HepG2 (cell line): Measurements from ENCODE around the gene GDPGP1. TPM values are rescaled to one million over a fixed set of nuclear protein-coding genes. Genes with fewer than 3 reads are reported as not detected.

Source experiments
- BATF2 ChIP-seq: sonication (generic); formaldehyde crosslinking; IDR thresholded peaks from 2 replicates; pipeline ENCODE4 v1.8.0; 2022; ENCODE audit warnings: mild to moderate bottlenecking, missing genetic modification reagents, moderate library complexity
- GFI1 ChIP-seq: sonication (generic); formaldehyde crosslinking; IDR thresholded peaks from 2 replicates; pipeline ENCODE4 v1.5.0; 2020; ENCODE audit warnings: missing genetic modification reagents, mild to moderate bottlenecking, borderline replicate concordance
- IRF1 ChIP-seq: sonication (generic); formaldehyde crosslinking; IDR thresholded peaks from 2 replicates; pipeline ENCODE4 v1.4.0; 2020; ENCODE audit warnings: low read depth, mild to moderate bottlenecking, missing genetic modification reagents
- KDM5B ChIP-seq: sonication (generic); formaldehyde crosslinking; IDR thresholded peaks from 2 replicates; pipeline ENCODE4 v1.4.0; 2020; ENCODE audit warnings: missing genetic modification reagents, mild to moderate bottlenecking, borderline replicate concordance
- KLF9 ChIP-seq: IDR thresholded peaks from 2 replicates; pipeline ENCODE4 v1.6.1; 2016; ENCODE audit warnings: low read depth
- KMT2A ChIP-seq: sonication (generic); formaldehyde crosslinking; IDR thresholded peaks from 2 replicates; pipeline ENCODE4 v1.4.0; 2020; ENCODE audit warnings: missing genetic modification reagents
- MED8 ChIP-seq: sonication (generic); formaldehyde crosslinking; IDR thresholded peaks from 2 replicates; pipeline ENCODE4 v1.8.1; 2023; ENCODE audit warnings: mild to moderate bottlenecking, missing genetic modification reagents; ENCODE audit not compliant: insufficient replicate concordance
- NBN ChIP-seq: fragments of 450-650 bp; conservative IDR thresholded peaks from 2 replicates; pipeline ENCODE4 v1.6.1; 2017
- NR2F2 ChIP-seq: IDR thresholded peaks from 2 replicates; pipeline ENCODE4 v1.6.1; 2012; ENCODE audit warnings: low read depth, inconsistent platforms, borderline replicate concordance
- TBL1XR1 ChIP-seq: fragments of 150-350 bp; IDR thresholded peaks from 2 replicates; pipeline ENCODE4 v1.6.1; 2014; ENCODE audit warnings: borderline replicate concordance, low read length; ENCODE audit not compliant: partially characterized antibody
- TBP ChIP-seq: sonication (generic); formaldehyde crosslinking; IDR thresholded peaks from 2 replicates; pipeline ENCODE4 v1.5.0; 2020; ENCODE audit warnings: missing genetic modification reagents
- TCF7 ChIP-seq: sonication (generic); IDR thresholded peaks from 2 replicates; pipeline ENCODE4 v1.6.1; 2016; ENCODE audit warnings: antibody characterized with exemption, low read depth
- TEAD3 ChIP-seq: optimal IDR thresholded peaks from 2 replicates; pipeline ENCODE3; 2016; ENCODE audit warnings: borderline replicate concordance
- ZEB1 ChIP-seq: IDR thresholded peaks from 2 replicates; pipeline ENCODE4 v1.6.1; 2012; ENCODE audit warnings: mild to moderate bottlenecking, low read depth, inconsistent platforms; ENCODE audit not compliant: insufficient replicate concordance
- ZFP41 ChIP-seq: sonication (generic); formaldehyde crosslinking; IDR thresholded peaks from 2 replicates; pipeline ENCODE4 v1.4.0; 2020; ENCODE audit warnings: mild to moderate bottlenecking, missing genetic modification reagents, borderline replicate concordance
- ZFP82 ChIP-seq: sonication (generic); formaldehyde crosslinking; IDR thresholded peaks from 2 replicates; pipeline ENCODE4 v1.5.1; 2020; ENCODE audit warnings: mild to moderate bottlenecking, missing genetic modification reagents, borderline replicate concordance
- ZNF225 ChIP-seq: sonication (generic); formaldehyde crosslinking; IDR thresholded peaks from 2 replicates; pipeline ENCODE4 v1.4.0; 2020; ENCODE audit warnings: mild to moderate bottlenecking, missing genetic modification reagents
- ZNF484 ChIP-seq: sonication (generic); formaldehyde crosslinking; IDR thresholded peaks from 2 replicates; pipeline ENCODE4 v1.5.1; 2020; ENCODE audit warnings: mild to moderate bottlenecking, low read depth, missing genetic modification reagents, borderline replicate concordance
- ZNF510 ChIP-seq: sonication (generic); formaldehyde crosslinking; IDR thresholded peaks from 2 replicates; pipeline ENCODE4 v1.4.0; 2020; ENCODE audit warnings: low read depth, mild to moderate bottlenecking, missing genetic modification reagents
- ZNF530 ChIP-seq: sonication (generic); formaldehyde crosslinking; IDR thresholded peaks from 2 replicates; pipeline ENCODE4 v1.5.0; 2020; ENCODE audit warnings: low read depth, mild to moderate bottlenecking, missing genetic modification reagents
- ZNF644 ChIP-seq: IDR thresholded peaks from 2 replicates; pipeline ENCODE4 v1.6.1; 2016; ENCODE audit warnings: low read depth
- ZNF672 ChIP-seq: sonication (generic); formaldehyde crosslinking; IDR thresholded peaks from 2 replicates; pipeline ENCODE4 v1.8.1; 2022; ENCODE audit warnings: missing genetic modification reagents
- ZNF674 ChIP-seq: sonication (generic); formaldehyde crosslinking; IDR thresholded peaks from 2 replicates; pipeline ENCODE4 v1.5.0; 2020; ENCODE audit warnings: low read depth, mild to moderate bottlenecking, missing genetic modification reagents
- ZSCAN30 ChIP-seq: sonication (generic); formaldehyde crosslinking; IDR thresholded peaks from 2 replicates; pipeline ENCODE4 v1.5.0; 2020; ENCODE audit warnings: mild to moderate bottlenecking, missing genetic modification reagents
- polyA plus RNA-seq, 8 experiments: library from polyadenylated mRNA; depleted of rRNA in 3 of 8; stranded (reverse) in 7 of 8; unstranded in 1 of 8; fragments of >200 nt; fragmentation: Illumina TruSeq in 4 of 8; extraction: Trizol in 4 of 8; gene quantifications; 2 replicates each; pipeline versions ENCODE4 v1.2.1 to v1.2.3, GENCODE V29; 2011 to 2016; ENCODE audit warnings: low read depth in 4 of 8, missing spikeins in 1 of 8, mixed read lengths in 1 of 8; ENCODE audit not compliant: insufficient read depth in 1 of 8
- total RNA-seq, 5 experiments: library from RNA; depleted of rRNA; stranded (reverse); fragments of >200 nt; fragmentation: Illumina TruSeq; extraction: Trizol; gene quantifications; 2 replicates each; pipeline ENCODE4 v1.2.3, GENCODE V29; 2016; ENCODE audit warnings: low read depth in 1 of 5
- TF ChIP-seq, protein P1 (sequence below): sonication (generic); formaldehyde crosslinking; conservative IDR thresholded peaks from 2 replicates; pipeline ENCODE4 v1.5.0; 2020; ENCODE audit warnings: missing genetic modification reagents
- TF ChIP-seq, protein P2 (sequence below): IDR thresholded peaks from 2 replicates; pipeline ENCODE4 v1.6.1; 2016; ENCODE audit warnings: missing compliant biosample characterization, missing genetic modification reagents, borderline replicate concordance

Gene GDPGP1
- total and polyA plus RNA-seq, 2 of the 13 experiments (the other 11 are each of a cell fraction or from before 2014, with no cell fraction given), result 1.5 to 4.3 TPM

DNA sequence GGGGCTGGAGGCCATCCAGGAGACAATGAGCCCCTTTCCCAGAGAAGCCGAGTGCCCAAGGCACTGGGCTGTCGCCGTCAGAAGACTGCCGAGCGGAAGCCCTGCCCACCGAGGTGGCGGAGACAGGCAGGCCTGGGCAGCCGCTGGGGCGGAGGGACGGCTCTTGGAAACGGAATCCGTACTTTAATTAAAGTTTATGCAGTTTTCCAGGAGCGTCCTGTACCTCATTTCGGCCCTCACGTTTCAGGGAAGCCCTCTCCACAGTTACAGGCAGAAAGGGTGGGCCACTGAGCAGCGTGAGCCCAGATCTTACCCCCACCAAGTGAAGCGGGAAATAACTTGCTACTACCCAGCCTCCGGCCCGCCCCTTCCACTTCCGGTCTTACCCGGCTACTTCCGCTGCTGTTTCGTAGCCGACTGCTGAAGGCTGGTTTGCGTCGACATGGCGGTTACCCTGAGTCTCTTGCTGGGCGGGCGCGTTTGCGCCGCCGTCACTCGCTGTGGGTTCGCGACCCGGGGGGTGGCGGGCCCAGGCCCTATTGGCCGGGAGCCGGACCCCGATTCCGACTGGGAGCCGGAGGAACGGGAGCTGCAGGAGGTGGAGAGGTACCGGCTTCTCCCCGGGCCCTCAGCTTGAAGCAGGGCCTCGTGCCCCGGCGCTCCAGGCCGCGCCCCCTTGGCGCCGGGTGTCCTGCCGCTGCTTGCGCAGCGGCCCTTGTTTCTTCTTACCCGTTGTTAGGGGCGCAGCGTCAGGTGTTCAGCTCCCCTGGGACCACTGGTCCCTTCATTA is 31.5 kb downstream of the GDPGP1 start, which contains the start of gene NGRN (continued):
- TF ChIP-seq ZNF225 (CRISPR knock-in tag) (no peak), KDM5B (peak; percentile 89; the same call in 1 of the 2 replicates), KMT2A (CRISPR knock-in tag) (peak; percentile 87), ZNF530 (no peak), ZNF674 (CRISPR knock-in tag) (no peak), ZSCAN30 (CRISPR knock-in tag) (0 out of 2 replicates have a peak, but pooled peaks have one; percentile 32), NR2F2 (no peak), BATF2 (CRISPR knock-in tag) (peak; percentile 77; the same call in 1 of the 2 replicates), ZFP82 (CRISPR knock-in tag) (no peak), TCF7 (no peak), KLF9 (peak; percentile 83; the same call in 1 of the 2 replicates), NBN (no peak), TBL1XR1 (no peak), ZNF672 (no peak), TEAD3 (CRISPR knock-in tag) (no peak), ZNF644 (no peak), ZFP41 (CRISPR knock-in tag) (no peak), MED8 (CRISPR knock-in tag) (peak; percentile 90), ZNF510 (CRISPR knock-in tag) (peak; percentile 84), TBP (CRISPR knock-in tag) (no peak), GFI1 (peak; percentile 71; the same call in 1 of the 2 replicates), ZNF484 (CRISPR knock-in tag) (no peak; the same call in 1 of the 2 replicates), ZEB1 (no peak), IRF1 (CRISPR knock-in tag) (no peak; the same call in 1 of the 2 replicates)
- TF ChIP-seq, protein P1, sequence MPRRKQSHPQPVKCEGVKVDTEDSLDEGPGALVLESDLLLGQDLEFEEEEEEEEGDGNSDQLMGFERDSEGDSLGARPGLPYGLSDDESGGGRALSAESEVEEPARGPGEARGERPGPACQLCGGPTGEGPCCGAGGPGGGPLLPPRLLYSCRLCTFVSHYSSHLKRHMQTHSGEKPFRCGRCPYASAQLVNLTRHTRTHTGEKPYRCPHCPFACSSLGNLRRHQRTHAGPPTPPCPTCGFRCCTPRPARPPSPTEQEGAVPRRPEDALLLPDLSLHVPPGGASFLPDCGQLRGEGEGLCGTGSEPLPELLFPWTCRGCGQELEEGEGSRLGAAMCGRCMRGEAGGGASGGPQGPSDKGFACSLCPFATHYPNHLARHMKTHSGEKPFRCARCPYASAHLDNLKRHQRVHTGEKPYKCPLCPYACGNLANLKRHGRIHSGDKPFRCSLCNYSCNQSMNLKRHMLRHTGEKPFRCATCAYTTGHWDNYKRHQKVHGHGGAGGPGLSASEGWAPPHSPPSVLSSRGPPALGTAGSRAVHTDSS (CRISPR knock-in tag), result no peak
- TF ChIP-seq, protein P2, sequence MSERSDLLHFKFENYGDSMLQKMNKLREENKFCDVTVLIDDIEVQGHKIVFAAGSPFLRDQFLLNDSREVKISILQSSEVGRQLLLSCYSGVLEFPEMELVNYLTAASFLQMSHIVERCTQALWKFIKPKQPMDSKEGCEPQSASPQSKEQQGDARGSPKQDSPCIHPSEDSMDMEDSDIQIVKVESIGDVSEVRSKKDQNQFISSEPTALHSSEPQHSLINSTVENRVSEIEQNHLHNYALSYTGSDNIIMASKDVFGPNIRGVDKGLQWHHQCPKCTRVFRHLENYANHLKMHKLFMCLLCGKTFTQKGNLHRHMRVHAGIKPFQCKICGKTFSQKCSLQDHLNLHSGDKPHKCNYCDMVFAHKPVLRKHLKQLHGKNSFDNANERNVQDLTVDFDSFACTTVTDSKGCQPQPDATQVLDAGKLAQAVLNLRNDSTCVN (CRISPR knock-in tag), result no peak; the same call in 1 of the 2 replicates
